Upper lobe of left lung (tissue), 6 donors: Measurements from ENCODE around the gene GNPAT. TPM values are rescaled to one million over a fixed set of nuclear protein-coding genes. Genes with fewer than 3 reads are reported as not detected.

Source experiments
- ATAC-seq, 2 donors: fragments of 200-7000 bp; cut with Tn5 transposase; one replicate each; pipeline ENCODE4 v1.9.1; 2022; ENCODE audit warnings: mild to moderate bottlenecking in 2 of 2, moderate library complexity in 2 of 2; ENCODE audit not compliant: low FRiP score in 2 of 2
- DNase-seq, 2 donors: peaks; one replicate each; pipeline ENCODE4 v3.0.0-alpha.2; 2019 to 2020
- H3K27ac ChIP-seq, 4 donors: fragments of 200-600 bp; sonication (generic); one replicate each; pipeline ENCODE4 v1.5.1; 2016 to 2019
- H3K27me3 ChIP-seq, 4 donors: fragments of 200-600 bp; sonication (generic); one replicate each; pipeline ENCODE4 v1.5.1; 2017 to 2019
- H3K36me3 ChIP-seq, 4 donors: fragments of 200-600 bp; sonication (generic); one replicate each; pipeline ENCODE4 v1.5.1; 2016 to 2019
- H3K4me1 ChIP-seq, 4 donors: fragments of 200-600 bp; sonication (generic); one replicate each; pipeline ENCODE4 v1.5.1; 2018 to 2019
- H3K4me3 ChIP-seq, 4 donors: fragments of 200-600 bp; sonication (generic); one replicate each; pipeline ENCODE4 v1.5.1; 2017 to 2019; ENCODE audit warnings: mild to moderate bottlenecking in 2 of 4, moderate library complexity in 1 of 4
- H3K9me3 ChIP-seq, 4 donors: fragments of 200-600 bp; sonication (generic); one replicate each; pipeline ENCODE4 v1.5.1; 2018 to 2019
- EP300 ChIP-seq, 4 donors: sonication (generic); formaldehyde crosslinking; IDR thresholded peaks; one replicate each; pipeline ENCODE4 v1.5.1; 2017; ENCODE audit warnings: antibody characterized with exemption in 4 of 4, control low read depth in 2 of 4
- POLR2A ChIP-seq, 4 donors: fragments of 450-650 bp; IDR thresholded peaks; one replicate each; pipeline ENCODE4 v1.5.1; 2016 to 2017; ENCODE audit warnings: antibody characterized with exemption in 4 of 4, mild to moderate bottlenecking in 2 of 4
- POLR2AphosphoS5 ChIP-seq, 2 donors: sonication (generic); formaldehyde crosslinking; IDR thresholded peaks; one replicate each; pipeline ENCODE4 v1.5.1; 2017; ENCODE audit warnings: antibody characterized with exemption in 2 of 2
- WGBS, 2 donors: methylation state at CpG; one replicate each; pipeline ENCODE4 v1.1.5; 2017 to 2018; 5-methylcytosine and 5-hydroxymethylcytosine counted together
- total RNA-seq, 6 donors: library from RNA; depleted of rRNA in 4 of 6; stranded (reverse); fragments of >200 nt in 4 of 6; gene quantifications; one replicate each; pipeline versions ENCODE4 v1.1.0 to v1.2.1, GENCODE V29; 2016 to 2021
- TF ChIP-seq, protein P1 (sequence below), 6 experiments: fragments of 450-650 bp in 4 of 6; fragments of 200-600 bp in 2 of 6; sonication (generic) in 2 of 6; IDR thresholded peaks; one replicate each; pipeline ENCODE4 v1.5.1; 2016 to 2019; ENCODE audit warnings: antibody characterized with exemption in 6 of 6
- donor health status: DM: no; HTN: no; CAD: no; lungs with moderate emphysema.
- donor health status: DM: no; HTN: yes; CAD: no; lungs with severe emphysema.

The GNPAT gene
- total RNA-seq, 6 donors from 2014 or later, result 14.0 to 65.0 (median 30.5) TPM

DNA sequence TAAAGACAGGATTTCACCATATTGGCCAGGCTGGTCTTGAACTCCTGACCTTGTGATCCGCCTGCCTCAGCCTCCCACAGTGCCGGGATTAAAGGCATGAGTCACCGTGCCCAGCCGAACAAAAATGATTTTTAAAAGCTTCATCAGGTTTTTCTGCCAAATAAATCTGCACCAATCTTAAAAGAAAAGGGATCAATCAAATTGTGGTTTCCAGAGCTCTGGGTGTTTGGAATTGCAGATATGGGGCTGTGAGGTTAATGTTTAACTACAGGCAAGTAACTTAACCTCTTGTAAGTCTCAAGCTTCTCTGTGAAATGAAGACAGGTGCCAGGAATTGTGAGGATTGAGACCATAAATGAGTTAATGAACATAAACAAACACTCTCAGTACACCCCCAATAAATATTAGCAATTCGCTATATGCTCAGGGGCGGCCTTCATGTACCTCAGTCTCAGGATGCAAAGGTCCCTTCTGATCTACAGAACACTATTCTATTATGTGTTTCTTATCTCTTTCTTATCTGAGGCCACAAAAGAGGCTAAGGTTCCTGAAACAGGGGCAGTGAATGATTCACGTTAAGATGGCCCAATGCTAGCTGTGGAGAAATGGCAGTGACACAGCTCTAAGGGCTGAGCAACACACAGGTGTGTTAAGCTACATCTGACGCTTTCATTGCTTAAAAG lies 7.1 kb upstream of the GNPAT start:
- H3K4me3 ChIP-seq, result no peak overlapping the region
- peaks cover 0 to 4% (median 0%) of the 10 kb centered on the region in 4 donors for H3K4me1 ChIP-seq
- peak in 1 of 2 donors; percentile 28 for ATAC-seq
- H3K27ac ChIP-seq, result no peak overlapping the region
- peaks cover 0 to 45% (median 16%) of the 10 kb centered on the region in 4 donors for H3K36me3 ChIP-seq
- H3K27me3 ChIP-seq, result no peaks in the 10 kb centered on the region
- no peaks in the 10 kb centered on the region for H3K9me3 ChIP-seq
- no peak for TF ChIP-seq POLR2A (IDR thresholded peaks at IDR 0.05)
- TF ChIP-seq POLR2AphosphoS5 (IDR thresholded peaks at IDR 0.05), result no peak
- TF ChIP-seq EP300 (IDR thresholded peaks at IDR 0.05), result no peak
- TF ChIP-seq, protein P1, sequence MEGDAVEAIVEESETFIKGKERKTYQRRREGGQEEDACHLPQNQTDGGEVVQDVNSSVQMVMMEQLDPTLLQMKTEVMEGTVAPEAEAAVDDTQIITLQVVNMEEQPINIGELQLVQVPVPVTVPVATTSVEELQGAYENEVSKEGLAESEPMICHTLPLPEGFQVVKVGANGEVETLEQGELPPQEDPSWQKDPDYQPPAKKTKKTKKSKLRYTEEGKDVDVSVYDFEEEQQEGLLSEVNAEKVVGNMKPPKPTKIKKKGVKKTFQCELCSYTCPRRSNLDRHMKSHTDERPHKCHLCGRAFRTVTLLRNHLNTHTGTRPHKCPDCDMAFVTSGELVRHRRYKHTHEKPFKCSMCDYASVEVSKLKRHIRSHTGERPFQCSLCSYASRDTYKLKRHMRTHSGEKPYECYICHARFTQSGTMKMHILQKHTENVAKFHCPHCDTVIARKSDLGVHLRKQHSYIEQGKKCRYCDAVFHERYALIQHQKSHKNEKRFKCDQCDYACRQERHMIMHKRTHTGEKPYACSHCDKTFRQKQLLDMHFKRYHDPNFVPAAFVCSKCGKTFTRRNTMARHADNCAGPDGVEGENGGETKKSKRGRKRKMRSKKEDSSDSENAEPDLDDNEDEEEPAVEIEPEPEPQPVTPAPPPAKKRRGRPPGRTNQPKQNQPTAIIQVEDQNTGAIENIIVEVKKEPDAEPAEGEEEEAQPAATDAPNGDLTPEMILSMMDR (IDR thresholded peaks at IDR 0.05), result no peak
- no peak for DNase-seq
- 64 to 71% methylated on average over 8 of the region's 8 CpGs for WGBS, 2 donors

DNA sequence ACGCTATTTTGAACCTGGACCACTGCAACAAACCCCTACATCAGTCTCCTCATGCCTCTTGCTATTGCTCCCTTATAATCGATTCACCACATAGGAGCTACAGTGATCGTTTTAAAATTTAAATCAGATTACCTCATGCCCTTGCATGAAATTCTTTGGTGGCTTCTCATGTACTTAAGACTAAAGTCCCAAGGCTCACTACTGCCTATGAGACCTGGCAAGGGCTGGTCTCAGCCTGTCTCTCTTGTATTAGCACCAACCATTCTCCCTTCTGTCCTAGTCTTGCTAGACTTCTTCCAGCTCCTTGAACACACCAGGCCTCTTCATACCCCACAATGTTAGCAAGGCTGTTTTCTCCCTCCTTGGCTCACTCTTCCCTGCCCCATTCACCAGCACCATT lies 6.5 kb upstream of the GNPAT start:
- 72 to 73% methylated on average over 3 of the region's 3 CpGs for WGBS, 2 donors
- H3K9me3 ChIP-seq, result no peaks in the 10 kb centered on the region
- TF ChIP-seq EP300 (IDR thresholded peaks at IDR 0.05) (no peak), POLR2A (IDR thresholded peaks at IDR 0.05) (no peak), POLR2AphosphoS5 (IDR thresholded peaks at IDR 0.05) (no peak)
- TF ChIP-seq, protein P1 (IDR thresholded peaks at IDR 0.05), result no peak
- ATAC-seq, result no peak
- no peak overlapping the region for H3K27ac ChIP-seq
- peaks cover 0 to 4% (median under 1%) of the 10 kb centered on the region in 4 donors for H3K4me1 ChIP-seq
- peaks cover 0 to 45% (median 16%) of the 10 kb centered on the region in 4 donors for H3K36me3 ChIP-seq
- no peak overlapping the region for H3K4me3 ChIP-seq
- H3K27me3 ChIP-seq, result no peaks in the 10 kb centered on the region
- DNase-seq, result no peak

DNA sequence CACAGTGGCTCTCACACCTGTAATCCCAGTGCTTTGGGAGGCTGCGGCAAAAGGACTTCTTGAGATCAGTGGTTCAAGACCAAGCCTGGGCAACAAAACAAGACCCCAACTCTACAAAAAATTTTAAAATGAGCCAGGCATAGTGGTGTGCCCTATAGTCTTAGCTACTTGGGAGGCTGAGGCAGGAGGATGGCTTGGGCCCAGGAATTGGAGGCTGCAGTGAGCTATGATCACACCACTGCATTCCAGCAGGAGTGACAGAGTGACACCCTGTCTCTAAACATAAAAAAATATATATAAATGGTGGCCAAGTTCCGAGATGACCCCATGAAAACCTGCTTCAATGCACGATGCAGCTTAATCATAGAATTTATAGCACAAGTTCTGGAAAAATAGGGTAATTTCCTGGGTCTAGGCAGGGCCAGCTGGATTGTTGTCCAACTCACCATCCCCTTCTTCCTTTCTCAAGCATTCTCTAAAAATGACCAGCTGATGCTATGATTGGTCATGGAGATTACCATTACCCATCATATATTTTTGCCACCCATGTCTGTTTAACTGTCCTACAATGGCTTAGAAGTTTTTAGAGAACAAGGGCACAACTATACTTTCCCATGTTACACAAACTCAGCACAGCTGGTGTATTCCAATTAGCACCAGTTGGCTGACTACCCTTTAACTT lies 5.3 kb upstream of the GNPAT start:
- no peak overlapping the region for H3K4me3 ChIP-seq
- DNase-seq (no peak), ATAC-seq (no peak)
- 88 to 95% methylated on average over 3 of the region's 3 CpGs for WGBS, 2 donors
- no peaks in the 10 kb centered on the region for H3K27me3 ChIP-seq
- no peak overlapping the region for H3K27ac ChIP-seq
- H3K36me3 ChIP-seq, result peaks cover 0 to 42% (median 15%) of the 10 kb centered on the region in 4 donors
- H3K4me1 ChIP-seq, result peaks cover 8 to 14% (median 10%) of the 10 kb centered on the region in 4 donors
- H3K9me3 ChIP-seq, result no peaks in the 10 kb centered on the region
- TF ChIP-seq EP300 (IDR thresholded peaks at IDR 0.05) (no peak), POLR2AphosphoS5 (IDR thresholded peaks at IDR 0.05) (no peak), POLR2A (IDR thresholded peaks at IDR 0.05) (no peak)
- TF ChIP-seq, protein P1 (IDR thresholded peaks at IDR 0.05), result no peak

- TF ChIP-seq, protein P1 (IDR thresholded peaks at IDR 0.05), result no peak
- TF ChIP-seq EP300 (IDR thresholded peaks at IDR 0.05) (no peak), POLR2A (IDR thresholded peaks at IDR 0.05) (no peak), POLR2AphosphoS5 (IDR thresholded peaks at IDR 0.05) (no peak)
- no peak for DNase-seq
- Histone ChIP-seq H3K36me3 (peaks cover 0 to 39% (median 13%) of the 10 kb centered on the region in 4 donors), H3K27me3 (no peaks in the 10 kb centered on the region), H3K4me3 (no peak overlapping the region), H3K27ac (no peak overlapping the region), H3K4me1 (peaks cover 8 to 14% (median 10%) of the 10 kb centered on the region in 4 donors), H3K9me3 (no peaks in the 10 kb centered on the region)
- 62 to 69% methylated on average over 4 of the region's 4 CpGs for WGBS, 2 donors
- no peak for ATAC-seq
Measured at GRCh38 chr1:231236208-231236591, 4.8 kb upstream of the GNPAT start.
